SK-N-SH treated with all-trans-retinoic acid at 6 μM for 48 hours (cell line): ENCODE measurements around the gene HMGN4.

Source experiments
- ARNTL ChIP-seq: fragments of 450-650 bp; formaldehyde crosslinking; IDR thresholded peaks from 2 replicates; pipeline ENCODE4 v1.5.0; 2020; ENCODE audit warnings: low read depth, mild to moderate bottlenecking, moderate library complexity, borderline replicate concordance
- CREB5 ChIP-seq: fragments of 250-450 bp; sonication (Bioruptor Pico); IDR thresholded peaks from 2 replicates; pipeline ENCODE4 v1.5.1; 2020; ENCODE audit warnings: low read depth, mild to moderate bottlenecking, moderate library complexity
- ZC3H10 ChIP-seq: fragments of 250-450 bp; sonication (Bioruptor Pico); IDR thresholded peaks from 2 replicates; pipeline ENCODE4 v1.5.1; 2021; ENCODE audit warnings: mild to moderate bottlenecking, moderate library complexity
- ZNF70 ChIP-seq: fragments of 450-650 bp; formaldehyde crosslinking; IDR thresholded peaks from 2 replicates; pipeline ENCODE4 v1.5.0; 2020; ENCODE audit warnings: mild to moderate bottlenecking, moderate library complexity

GRCh38 chr6:26594131-26594498, 55.9 kb downstream of the HMGN4 start:
- no peak for TF ChIP-seq ARNTL (CRISPR knock-in tag)
- TF ChIP-seq ZNF70 (CRISPR knock-in tag): no peak
- TF ChIP-seq ZC3H10 (CRISPR knock-in tag): no peak
- TF ChIP-seq CREB5 (CRISPR knock-in tag): no peak
